H1 (cell line): ENCODE results near the gene MOK. TPM values are rescaled to one million over a fixed set of nuclear protein-coding genes. Genes with fewer than 3 reads are reported as not detected.

Experiments used
- CEBPB ChIP-seq: IDR thresholded peaks from 2 replicates; pipeline ENCODE4 v1.6.1; 2012; ENCODE audit warnings: low read depth, low read length
- E2F6 ChIP-seq: IDR thresholded peaks from 2 replicates; pipeline ENCODE4 v1.6.1; 2012; ENCODE audit warnings: inconsistent platforms
- EZH2 ChIP-seq: fragments of 200-600 bp; sonication (generic); IDR thresholded peaks from 2 replicates; pipeline ENCODE4 v1.7.1; 2012; ENCODE audit warnings: low read depth, mild to moderate bottlenecking, moderate library complexity, low read length, inconsistent platforms; ENCODE audit not compliant: severe bottlenecking
- GABPA ChIP-seq: IDR thresholded peaks from 2 replicates; pipeline ENCODE4 v1.6.1; 2011; ENCODE audit warnings: mild to moderate bottlenecking, low read length, moderate library complexity, borderline replicate concordance; ENCODE audit not compliant: insufficient read depth
- polyA plus RNA-seq, 7 experiments: library from polyadenylated mRNA; depleted of rRNA in 3 of 7; stranded (reverse) in 5 of 7; unstranded in 2 of 7; fragments of >200 nt in 5 of 7; fragments of 200-250 nt in 2 of 7; gene quantifications; 1 replicate in 5 of 7; 2 replicates in 1 of 7; 4 replicates in 1 of 7; pipeline versions ENCODE4 v1.2.1 to v1.2.3, GENCODE V29; 2011 to 2013; ENCODE audit warnings: missing spikeins in 2 of 7, mixed read lengths in 2 of 7
- total RNA-seq: library from RNA; stranded (reverse); fragmentation: NEBNext Ultra II Directional; extraction: Animal tissue kit (Norgen Biotek cat#: 25700); gene quantifications from 2 replicates; pipeline ENCODE4 v1.2.1, GENCODE V29; 2021

MOK gene
- total and polyA plus RNA-seq, 2 of the 8 experiments (the other 6 are each of a cell fraction or from before 2014, with no cell fraction given), result 2.1 to 2.5 TPM

GRCh38 chr14:102230481-102231210, 74.3 kb downstream of the MOK start (continued):
- TF ChIP-seq GABPA (no peak), E2F6 (no peak), EZH2 (no peak), CEBPB (no peak)
